Stimulated activated CD8-positive, alpha-beta memory T cell treated with anti-CD3 and anti-CD28 coated beads, Interleukin-12 subunit alpha, Interleukin-12 subunit beta, amount 100 ng/mL, for 24 hours (primary cell): ENCODE results near the gene ADGRG3.
A peak's percentile ranks its signal among the peaks of the same experiment; 100 is the strongest.

Source experiments
- DNase-seq: peaks from one replicate; pipeline ENCODE4 v3.0.0-alpha.2; 2020; ENCODE audit errors: extremely low read depth

Gene ADGRG3

GRCh38 chr16:57668263-57668571 is at the start of gene ADGRG3:
TSS of gene ADGRG3 (plus strand) at chr16:57668306. CDS start at chr16:57668348, 42 bp downstream.
- DNase-seq: no peak

- DNase-seq: no peak
These were observed 48.9 kb upstream of the ADGRG3 start for GRCh38 chr16:57619133-57619605.

- DNase-seq: no peak
These were observed 48.3 kb upstream of the ADGRG3 start for GRCh38 chr16:57619606-57620334.

- no peak for DNase-seq
These were observed 47.5 kb upstream of the ADGRG3 start for GRCh38 chr16:57620335-57621231.

- no peak for DNase-seq
These were observed 46.4 kb upstream of the ADGRG3 start for GRCh38 chr16:57621521-57622271.

- DNase-seq: no peak
These were observed 45.5 kb upstream of the ADGRG3 start for GRCh38 chr16:57622361-57623250.

- DNase-seq: no peak
These were observed 44.7 kb upstream of the ADGRG3 start for GRCh38 chr16:57623251-57624043.

GRCh38 chr16:57624044-57624688 is 43.9 kb upstream of the ADGRG3 start:
- DNase-seq: no peak

- no peak for DNase-seq
These were observed 43.2 kb upstream of the ADGRG3 start for GRCh38 chr16:57624806-57625500.

- no peak for DNase-seq
These were observed 41.5 kb upstream of the ADGRG3 start for GRCh38 chr16:57626420-57627170.

GRCh38 chr16:57627184-57627871 is 40.8 kb upstream of the ADGRG3 start:
- no peak for DNase-seq

- DNase-seq: peak; percentile 49
These were observed 39.9 kb upstream of the ADGRG3 start, which contains the start of gene ADGRG1 for GRCh38 chr16:57628008-57628781. TSS of gene ADGRG1 (plus strand) at chr16:57628630. CDS start at chr16:57650288, 21,658 bp downstream.

GRCh38 chr16:57628783-57629293 is 39.3 kb upstream of the ADGRG3 start:
- no peak for DNase-seq

- no peak for DNase-seq
These were observed 38.3 kb upstream of the ADGRG3 start for GRCh38 chr16:57629516-57630406.

GRCh38 chr16:57630407-57630797 is 37.7 kb upstream of the ADGRG3 start:
- no peak for DNase-seq
